GM10266 (cell line): ENCODE measurements around the gene RARRES1.

Experiments
- DNase-seq: peaks from one replicate; pipeline ENCODE4 v3.0.0; 2012; ENCODE audit errors: extremely low spot score
- TF ChIP-seq, protein P1 (sequence below): IDR thresholded peaks from 2 replicates; pipeline ENCODE4 v1.5.1; 2012; ENCODE audit warnings: mild to moderate bottlenecking, low read depth; ENCODE audit not compliant: control insufficient read depth, insufficient read depth; ENCODE audit errors: missing control alignments

RARRES1 gene

DNA sequence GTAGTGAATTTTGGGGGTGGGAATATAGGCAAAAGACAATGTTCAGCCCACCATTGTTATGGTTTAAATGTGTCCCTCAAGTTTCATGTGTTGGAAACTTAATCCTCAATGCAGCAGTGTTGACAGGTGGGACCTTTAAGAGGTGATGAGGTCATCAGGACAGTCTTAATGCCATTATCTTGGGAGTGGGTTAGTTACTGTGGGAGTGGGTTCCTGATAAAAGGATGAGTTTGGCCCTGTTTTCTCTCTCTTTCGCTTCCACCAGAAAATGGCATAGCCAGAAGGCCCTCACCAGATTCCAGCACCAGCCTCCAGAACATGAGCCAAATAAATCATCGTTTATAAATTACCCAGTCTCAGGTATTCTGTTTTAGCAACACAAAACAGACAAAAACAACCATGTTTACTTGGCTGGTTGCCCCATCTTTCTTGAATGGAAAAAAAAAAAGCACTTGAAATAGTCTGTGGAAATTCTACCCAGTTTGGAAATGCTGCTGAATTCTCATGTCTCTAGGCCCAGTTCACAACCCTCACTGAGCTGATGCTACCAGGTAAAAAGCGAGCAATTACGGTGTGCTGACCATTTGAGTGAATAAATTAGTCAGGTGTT is 38.6 kb upstream of the RARRES1 start:
- TF ChIP-seq, protein P1, sequence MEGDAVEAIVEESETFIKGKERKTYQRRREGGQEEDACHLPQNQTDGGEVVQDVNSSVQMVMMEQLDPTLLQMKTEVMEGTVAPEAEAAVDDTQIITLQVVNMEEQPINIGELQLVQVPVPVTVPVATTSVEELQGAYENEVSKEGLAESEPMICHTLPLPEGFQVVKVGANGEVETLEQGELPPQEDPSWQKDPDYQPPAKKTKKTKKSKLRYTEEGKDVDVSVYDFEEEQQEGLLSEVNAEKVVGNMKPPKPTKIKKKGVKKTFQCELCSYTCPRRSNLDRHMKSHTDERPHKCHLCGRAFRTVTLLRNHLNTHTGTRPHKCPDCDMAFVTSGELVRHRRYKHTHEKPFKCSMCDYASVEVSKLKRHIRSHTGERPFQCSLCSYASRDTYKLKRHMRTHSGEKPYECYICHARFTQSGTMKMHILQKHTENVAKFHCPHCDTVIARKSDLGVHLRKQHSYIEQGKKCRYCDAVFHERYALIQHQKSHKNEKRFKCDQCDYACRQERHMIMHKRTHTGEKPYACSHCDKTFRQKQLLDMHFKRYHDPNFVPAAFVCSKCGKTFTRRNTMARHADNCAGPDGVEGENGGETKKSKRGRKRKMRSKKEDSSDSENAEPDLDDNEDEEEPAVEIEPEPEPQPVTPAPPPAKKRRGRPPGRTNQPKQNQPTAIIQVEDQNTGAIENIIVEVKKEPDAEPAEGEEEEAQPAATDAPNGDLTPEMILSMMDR = no peak
- no peak for DNase-seq

DNA sequence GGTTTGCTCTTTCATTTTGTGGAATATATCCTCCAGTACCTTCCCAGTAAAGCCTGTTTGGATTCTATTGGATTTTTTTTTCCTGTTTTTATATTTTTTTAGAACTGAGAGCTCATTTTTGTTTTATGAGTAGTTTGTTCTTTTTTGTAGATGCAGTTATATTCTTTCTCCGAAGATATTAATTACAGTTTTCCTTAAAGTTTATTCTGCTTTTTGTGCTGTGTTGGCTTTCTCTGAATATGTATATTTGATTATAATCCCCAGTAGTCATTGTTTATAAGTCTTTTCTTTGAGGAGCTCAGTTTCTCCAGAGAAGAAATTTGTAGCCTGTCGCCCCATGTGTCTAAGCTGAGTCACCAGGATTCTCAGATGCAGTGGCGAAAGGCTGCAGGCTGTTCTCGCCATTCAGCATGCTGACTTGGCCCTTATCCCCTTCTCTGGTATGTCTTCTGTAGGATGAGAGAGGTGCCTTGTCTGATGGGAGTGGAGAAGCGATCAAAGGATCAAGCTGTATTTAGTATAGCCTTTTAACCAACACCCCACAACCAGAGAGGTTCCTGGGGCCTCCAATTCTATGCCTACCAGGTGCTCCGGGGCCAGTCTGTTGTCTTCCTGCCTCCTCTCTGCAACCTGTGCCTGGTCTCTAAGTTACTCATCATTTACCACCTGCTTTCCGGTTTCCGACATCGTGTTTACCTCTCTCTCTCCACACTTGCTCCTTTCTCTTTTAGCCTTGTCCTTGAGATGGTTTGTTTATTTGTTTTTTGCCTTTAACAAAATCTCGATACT is 37.9 kb upstream of the RARRES1 start:
- TF ChIP-seq, protein P1 = no peak
- no peak for DNase-seq

- DNase-seq = no peak
Observed at GRCh38 chr3:158769549-158769948, 37.3 kb upstream of the RARRES1 start.

DNA sequence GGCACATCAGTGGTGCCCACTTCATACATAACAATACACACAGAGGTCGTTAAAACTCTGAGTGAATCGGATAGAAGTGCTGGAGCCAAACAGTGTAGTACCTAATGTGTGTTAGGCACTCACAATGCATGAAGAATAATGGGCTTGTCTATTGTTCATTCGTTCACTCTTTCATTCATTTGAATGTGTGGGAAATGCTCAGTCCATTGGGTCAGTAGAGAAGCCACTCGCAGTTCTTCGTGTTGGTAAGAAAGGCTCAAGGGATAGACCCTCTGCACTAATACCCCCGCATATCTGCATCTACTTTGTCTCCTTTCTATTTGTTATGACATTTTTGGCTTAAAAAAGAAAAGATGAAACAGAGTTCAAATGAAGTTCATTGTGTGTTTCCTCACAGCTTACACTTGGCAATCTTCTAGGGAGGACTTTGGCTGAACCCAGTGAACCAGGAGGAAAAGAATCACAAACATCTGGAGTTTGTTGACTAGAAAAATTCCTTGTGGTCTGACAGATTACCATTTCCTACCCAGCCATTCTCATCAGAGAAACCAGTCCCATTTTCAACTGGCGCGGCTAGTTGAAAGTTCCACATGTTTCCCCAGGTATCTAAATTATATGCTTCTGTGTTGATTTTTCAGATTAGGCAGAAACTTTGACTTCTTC is 36.8 kb upstream of the RARRES1 start:
- TF ChIP-seq, protein P1 = no peak
- DNase-seq = no peak

More at GRCh38 chr3:158769549-158769948, 37.3 kb upstream of the RARRES1 start:
- TF ChIP-seq, protein P1 = no peak

DNA sequence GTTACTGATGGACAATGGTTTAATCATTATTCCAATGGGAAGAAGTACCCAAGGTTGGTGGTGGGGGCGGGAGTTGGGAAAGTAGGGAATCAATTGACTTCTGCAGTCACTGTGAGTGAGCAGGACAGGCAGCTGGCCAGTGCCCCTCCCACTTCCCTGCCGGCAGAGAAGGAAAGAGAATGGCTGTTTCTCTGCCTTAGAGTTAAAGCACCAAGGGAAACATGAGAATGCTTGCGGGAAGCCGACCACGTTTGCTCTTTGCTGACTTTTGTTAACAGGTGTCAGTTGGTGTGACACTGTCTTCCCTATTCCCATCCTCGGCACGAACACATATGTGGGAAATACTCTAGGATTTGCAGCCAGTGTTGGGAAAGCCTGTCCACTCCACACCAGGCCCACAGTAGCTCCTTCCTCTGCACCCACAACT is 36.1 kb upstream of the RARRES1 start:
- TF ChIP-seq, protein P1 = no peak
- DNase-seq = no peak

- no peak for DNase-seq
- TF ChIP-seq, protein P1 = no peak
Observed at GRCh38 chr3:158766364-158766763, 34.1 kb upstream of the RARRES1 start.

DNA sequence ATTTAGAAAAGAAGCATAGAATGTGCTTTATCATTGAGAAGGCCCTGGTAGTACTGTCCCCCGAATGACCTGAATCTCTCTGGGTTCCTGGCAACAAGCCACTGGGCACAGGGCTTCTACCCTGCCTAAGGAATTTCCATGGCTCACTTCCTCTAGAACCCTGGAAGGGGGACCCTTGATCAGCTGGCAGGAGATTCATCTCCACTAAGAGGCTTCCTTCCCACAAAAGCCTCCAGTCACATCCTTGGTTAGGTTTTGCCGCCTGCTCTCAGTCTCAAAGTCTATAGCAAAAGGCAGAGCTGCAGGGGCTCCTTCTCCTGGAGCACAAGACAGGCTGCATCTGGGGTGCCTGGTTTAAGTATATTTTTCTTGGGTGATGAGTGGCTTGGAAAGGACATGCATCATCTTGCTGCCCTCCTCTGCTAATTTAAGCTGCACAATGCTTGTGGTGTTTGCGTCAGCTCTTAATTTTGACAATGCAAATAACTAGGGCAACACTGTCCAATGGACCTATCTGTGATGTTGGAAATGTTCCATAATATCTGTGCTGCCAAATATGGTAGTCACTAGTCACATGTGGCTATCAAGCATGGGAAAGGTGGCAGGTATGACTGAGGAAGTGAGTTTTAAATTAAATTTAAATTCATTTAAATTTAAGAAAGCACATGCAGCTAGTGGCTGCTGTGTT is 33.4 kb upstream of the RARRES1 start:
- TF ChIP-seq, protein P1 = no peak
- DNase-seq = no peak
